PFSK-1 (cell line): ENCODE data around the gene ANKH.

Source experiments
- POLR2AphosphoS5 ChIP-seq: IDR thresholded peaks from 2 replicates; pipeline ENCODE4 v1.6.1; 2012; ENCODE audit warnings: low read depth, mild to moderate bottlenecking, control low read depth, low read length, moderate library complexity
- TAF1 ChIP-seq: IDR thresholded peaks from 2 replicates; pipeline ENCODE4 v1.6.1; 2012; ENCODE audit warnings: low read length, control low read depth, borderline replicate concordance; ENCODE audit not compliant: insufficient read depth

GRCh38 chr5:14744296-14745187 is 127.0 kb downstream of the ANKH start:
- TF ChIP-seq TAF1: no peak
- no peak for TF ChIP-seq POLR2AphosphoS5
